ENCODE results near the gene DOCK4. TPM values are rescaled to one million over a fixed set of nuclear protein-coding genes. Genes with fewer than 3 reads are reported as not detected.

The DOCK4 gene
- total and polyA plus RNA-seq, 2 donors from 2014 or later, result 3.2 to 38.9 TPM

GRCh38 chr7:112013274-112013673 lies 192.9 kb downstream of the DOCK4 start:
- DNase-seq (no peak), FAIRE-seq (no peak)
- no peak for TF ChIP-seq CTCF (IDR thresholded peaks at IDR 0.05; ENCODE audit: borderline replicate concordance, extremely low read depth, insufficient read depth)
- intact Hi-C loops (cut with DNase I), result no loop called here
- H3K4me1 ChIP-seq (ENCODE audit: control insufficient read depth in 2 of 3, insufficient read depth in 2 of 3, low read depth in 1 of 3, low read length in 3 of 3), result peaks cover 0 to 7% (median 0%) of the 10 kb centered on the region in 3 donors
- H3K27ac ChIP-seq (ENCODE audit: low read depth in 2 of 2, low read length in 2 of 2), result no peak overlapping the region
- no peak overlapping the region for H3K9ac ChIP-seq (ENCODE audit: low read length in 3 of 3)
- H3K27me3 ChIP-seq (ENCODE audit: control insufficient read depth, insufficient read depth, low read length), result no peaks in the 10 kb centered on the region
- no peaks in the 10 kb centered on the region for H3K9me3 ChIP-seq (ENCODE audit: control insufficient read depth in 2 of 3, insufficient read depth in 1 of 3, low read length in 3 of 3)
- no peak overlapping the region for H3K4me3 ChIP-seq (ENCODE audit: low read length in 3 of 3)
- no peaks in the 10 kb centered on the region for H3K36me3 ChIP-seq (ENCODE audit: control insufficient read depth in 2 of 3, insufficient read depth in 3 of 3, low read length in 3 of 3)

- intact Hi-C loops (cut with DNase I), result no loop called here
- TF ChIP-seq CTCF (IDR thresholded peaks at IDR 0.05; ENCODE audit: borderline replicate concordance, extremely low read depth, insufficient read depth), result no peak
- no peak overlapping the region for H3K4me3 ChIP-seq (ENCODE audit: low read length in 3 of 3)
- H3K9ac ChIP-seq (ENCODE audit: low read length in 3 of 3), result no peak overlapping the region
- H3K9me3 ChIP-seq (ENCODE audit: control insufficient read depth in 2 of 3, insufficient read depth in 1 of 3, low read length in 3 of 3), result no peaks in the 10 kb centered on the region
- FAIRE-seq (no peak), DNase-seq (no peak)
- no peak overlapping the region for H3K27ac ChIP-seq (ENCODE audit: low read depth in 2 of 2, low read length in 2 of 2)
- H3K4me1 ChIP-seq (ENCODE audit: control insufficient read depth in 2 of 3, insufficient read depth in 2 of 3, low read depth in 1 of 3, low read length in 3 of 3), result peaks cover 0 to 7% (median 0%) of the 10 kb centered on the region in 3 donors
- no peaks in the 10 kb centered on the region for H3K27me3 ChIP-seq (ENCODE audit: control insufficient read depth, insufficient read depth, low read length)
- no peaks in the 10 kb centered on the region for H3K36me3 ChIP-seq (ENCODE audit: control insufficient read depth in 2 of 3, insufficient read depth in 3 of 3, low read length in 3 of 3)
These were observed 194.0 kb downstream of the DOCK4 start for GRCh38 chr7:112012242-112012641.

GRCh38 chr7:112010994-112011393 lies 195.2 kb downstream of the DOCK4 start:
- H3K27ac ChIP-seq (ENCODE audit: low read depth in 2 of 2, low read length in 2 of 2), result no peak overlapping the region
- intact Hi-C loops (cut with DNase I), result no loop called here
- no peaks in the 10 kb centered on the region for H3K36me3 ChIP-seq (ENCODE audit: control insufficient read depth in 2 of 3, insufficient read depth in 3 of 3, low read length in 3 of 3)
- no peaks in the 10 kb centered on the region for H3K27me3 ChIP-seq (ENCODE audit: control insufficient read depth, insufficient read depth, low read length)
- no peak for DNase-seq
- H3K4me1 ChIP-seq (ENCODE audit: control insufficient read depth in 2 of 3, insufficient read depth in 2 of 3, low read depth in 1 of 3, low read length in 3 of 3), result peaks cover 0 to 7% (median 0%) of the 10 kb centered on the region in 3 donors
- no peaks in the 10 kb centered on the region for H3K9me3 ChIP-seq (ENCODE audit: control insufficient read depth in 2 of 3, insufficient read depth in 1 of 3, low read length in 3 of 3)
- no peak for FAIRE-seq
- H3K9ac ChIP-seq (ENCODE audit: low read length in 3 of 3), result no peak overlapping the region
- no peak for TF ChIP-seq CTCF (IDR thresholded peaks at IDR 0.05; ENCODE audit: borderline replicate concordance, extremely low read depth, insufficient read depth)
- no peak overlapping the region for H3K4me3 ChIP-seq (ENCODE audit: low read length in 3 of 3)

- Histone ChIP-seq H3K4me3 (ENCODE audit: low read length in 3 of 3) (no peak overlapping the region), H3K4me1 (ENCODE audit: control insufficient read depth in 2 of 3, insufficient read depth in 2 of 3, low read depth in 1 of 3, low read length in 3 of 3) (peaks cover 0 to 9% (median 0%) of the 10 kb centered on the region in 3 donors), H3K27ac (ENCODE audit: low read depth in 2 of 2, low read length in 2 of 2) (no peak overlapping the region), H3K9ac (ENCODE audit: low read length in 3 of 3) (no peak overlapping the region), H3K36me3 (ENCODE audit: control insufficient read depth in 2 of 3, insufficient read depth in 3 of 3, low read length in 3 of 3) (no peaks in the 10 kb centered on the region), H3K9me3 (ENCODE audit: control insufficient read depth in 2 of 3, insufficient read depth in 1 of 3, low read length in 3 of 3) (no peaks in the 10 kb centered on the region), H3K27me3 (ENCODE audit: control insufficient read depth, insufficient read depth, low read length) (no peaks in the 10 kb centered on the region)
- TF ChIP-seq CTCF (IDR thresholded peaks at IDR 0.05; ENCODE audit: borderline replicate concordance, extremely low read depth, insufficient read depth), result no peak
- no peak for DNase-seq
- intact Hi-C loops (cut with DNase I), result no loop called here
- FAIRE-seq, result no peak
These were observed 196.1 kb downstream of the DOCK4 start for GRCh38 chr7:112010109-112010508.

All from kidney (tissue), 14 donors.